ENCODE data around the gene RNU6-7. TPM values are rescaled to one million over a fixed set of nuclear protein-coding genes. Genes with fewer than 3 reads are reported as not detected.

The RNU6-7 gene
- total RNA-seq, 1 donor: not detected

DNA sequence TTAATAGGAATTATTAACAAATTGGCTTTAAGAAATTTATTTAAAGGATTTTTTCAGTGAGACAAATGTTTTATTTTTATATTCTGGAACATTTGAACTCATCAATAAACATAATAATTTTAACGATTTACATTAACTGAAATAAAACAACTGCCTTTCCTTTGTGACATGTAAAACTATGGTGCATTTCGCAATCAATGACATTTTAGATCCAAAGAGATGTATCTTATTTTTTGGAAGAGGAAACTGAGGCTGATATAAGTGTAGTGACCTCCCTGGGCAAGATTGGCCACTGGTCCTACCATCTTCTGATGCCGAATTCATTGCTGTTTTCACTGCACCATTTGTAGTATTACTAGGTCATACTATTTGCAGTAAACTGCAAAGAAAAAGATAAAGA is 3.7 kb downstream of the RNU6-7 start:
- Histone ChIP-seq H2AFZ (ENCODE audit: low read length) (no peak overlapping the region), H3K79me2 (ENCODE audit: insufficient read depth, low read length) (no peaks in the 10 kb centered on the region), H3K9me3 (ENCODE audit: low read depth, low read length) (no peaks in the 10 kb centered on the region), H3K27ac (ENCODE audit: low read depth, low read length) (no peak overlapping the region), H3K4me1 (ENCODE audit: insufficient read depth, low read length) (peaks cover 18% of the 10 kb centered on the region), H3K27me3 (ENCODE audit: insufficient read depth, low read length) (peaks cover 28% of the 10 kb centered on the region), H3K36me3 (ENCODE audit: insufficient read depth, low read length) (no peaks in the 10 kb centered on the region), H4K20me1 (ENCODE audit: insufficient read depth, low read length) (no peaks in the 10 kb centered on the region), H3K4me2 (ENCODE audit: insufficient read depth, low read length) (no peak overlapping the region), H3K4me3 (ENCODE audit: insufficient read depth, low read length) (no peak overlapping the region)
- TF ChIP-seq, protein P1, sequence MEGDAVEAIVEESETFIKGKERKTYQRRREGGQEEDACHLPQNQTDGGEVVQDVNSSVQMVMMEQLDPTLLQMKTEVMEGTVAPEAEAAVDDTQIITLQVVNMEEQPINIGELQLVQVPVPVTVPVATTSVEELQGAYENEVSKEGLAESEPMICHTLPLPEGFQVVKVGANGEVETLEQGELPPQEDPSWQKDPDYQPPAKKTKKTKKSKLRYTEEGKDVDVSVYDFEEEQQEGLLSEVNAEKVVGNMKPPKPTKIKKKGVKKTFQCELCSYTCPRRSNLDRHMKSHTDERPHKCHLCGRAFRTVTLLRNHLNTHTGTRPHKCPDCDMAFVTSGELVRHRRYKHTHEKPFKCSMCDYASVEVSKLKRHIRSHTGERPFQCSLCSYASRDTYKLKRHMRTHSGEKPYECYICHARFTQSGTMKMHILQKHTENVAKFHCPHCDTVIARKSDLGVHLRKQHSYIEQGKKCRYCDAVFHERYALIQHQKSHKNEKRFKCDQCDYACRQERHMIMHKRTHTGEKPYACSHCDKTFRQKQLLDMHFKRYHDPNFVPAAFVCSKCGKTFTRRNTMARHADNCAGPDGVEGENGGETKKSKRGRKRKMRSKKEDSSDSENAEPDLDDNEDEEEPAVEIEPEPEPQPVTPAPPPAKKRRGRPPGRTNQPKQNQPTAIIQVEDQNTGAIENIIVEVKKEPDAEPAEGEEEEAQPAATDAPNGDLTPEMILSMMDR (IDR thresholded peaks at IDR 0.05; ENCODE audit: extremely low read depth, low read depth, low read length): no peak
- no peak for DNase-seq (ENCODE audit: insufficient read length, low spot score, missing footprints)

DNA sequence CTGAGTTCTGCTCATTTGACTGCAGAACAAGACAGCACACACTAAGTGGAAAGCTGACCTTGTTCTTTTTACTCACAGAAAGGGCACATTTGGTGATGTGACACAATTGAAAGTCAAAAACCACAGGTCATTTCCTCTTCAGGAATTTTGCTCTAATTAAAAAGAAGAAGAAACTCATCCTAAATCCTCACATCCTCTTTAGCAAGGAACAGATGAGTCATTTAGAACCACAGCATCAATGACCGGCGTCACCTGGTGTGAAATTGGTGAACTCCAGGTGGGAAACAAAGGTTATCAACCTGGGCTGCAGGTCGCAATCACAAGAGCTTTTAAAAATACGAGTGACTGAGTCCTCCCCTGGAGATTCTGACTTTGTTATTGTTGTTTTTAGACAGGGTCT is 4.1 kb downstream of the RNU6-7 start:
- TF ChIP-seq, protein P1 (IDR thresholded peaks at IDR 0.05; ENCODE audit: extremely low read depth, low read depth, low read length): no peak
- Histone ChIP-seq H3K36me3 (ENCODE audit: insufficient read depth, low read length) (no peaks in the 10 kb centered on the region), H3K4me3 (ENCODE audit: insufficient read depth, low read length) (no peak overlapping the region), H4K20me1 (ENCODE audit: insufficient read depth, low read length) (no peaks in the 10 kb centered on the region), H3K79me2 (ENCODE audit: insufficient read depth, low read length) (no peaks in the 10 kb centered on the region), H3K4me1 (ENCODE audit: insufficient read depth, low read length) (peaks cover 16% of the 10 kb centered on the region), H3K27ac (ENCODE audit: low read depth, low read length) (no peak overlapping the region), H3K27me3 (ENCODE audit: insufficient read depth, low read length) (peaks cover 28% of the 10 kb centered on the region), H2AFZ (ENCODE audit: low read length) (no peak overlapping the region), H3K9me3 (ENCODE audit: low read depth, low read length) (no peaks in the 10 kb centered on the region), H3K4me2 (ENCODE audit: insufficient read depth, low read length) (no peak overlapping the region)
- no peak for DNase-seq (ENCODE audit: insufficient read length, low spot score, missing footprints)

DNA sequence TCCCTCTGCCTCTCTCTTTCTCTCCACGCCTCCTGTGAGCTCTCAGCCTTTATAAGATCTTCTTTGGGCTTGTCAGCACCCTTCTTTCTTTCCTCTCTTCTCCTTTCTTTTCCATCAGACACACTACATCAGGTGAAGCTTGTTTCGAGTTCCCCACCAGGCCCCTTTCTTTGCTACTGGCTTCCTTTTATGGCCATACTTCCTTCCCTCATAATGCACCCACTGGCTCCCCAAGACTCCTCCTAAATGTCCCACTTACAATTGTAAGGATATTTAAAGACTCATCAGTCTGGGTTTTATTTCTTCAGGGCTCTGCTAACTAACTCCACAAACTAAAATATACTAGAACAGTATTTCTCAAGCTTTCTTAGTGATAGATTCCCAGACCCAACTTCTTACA is 4.7 kb downstream of the RNU6-7 start:
- Histone ChIP-seq H3K4me2 (ENCODE audit: insufficient read depth, low read length) (no peak overlapping the region), H4K20me1 (ENCODE audit: insufficient read depth, low read length) (no peaks in the 10 kb centered on the region), H3K79me2 (ENCODE audit: insufficient read depth, low read length) (no peaks in the 10 kb centered on the region), H3K27ac (ENCODE audit: low read depth, low read length) (no peak overlapping the region), H3K36me3 (ENCODE audit: insufficient read depth, low read length) (no peaks in the 10 kb centered on the region), H2AFZ (ENCODE audit: low read length) (no peak overlapping the region), H3K9me3 (ENCODE audit: low read depth, low read length) (no peaks in the 10 kb centered on the region), H3K4me1 (ENCODE audit: insufficient read depth, low read length) (peaks cover 13% of the 10 kb centered on the region), H3K27me3 (ENCODE audit: insufficient read depth, low read length) (peaks cover 28% of the 10 kb centered on the region), H3K4me3 (ENCODE audit: insufficient read depth, low read length) (no peak overlapping the region)
- TF ChIP-seq, protein P1 (IDR thresholded peaks at IDR 0.05; ENCODE audit: extremely low read depth, low read depth, low read length): no peak
- DNase-seq (ENCODE audit: insufficient read length, low spot score, missing footprints): no peak

DNA sequence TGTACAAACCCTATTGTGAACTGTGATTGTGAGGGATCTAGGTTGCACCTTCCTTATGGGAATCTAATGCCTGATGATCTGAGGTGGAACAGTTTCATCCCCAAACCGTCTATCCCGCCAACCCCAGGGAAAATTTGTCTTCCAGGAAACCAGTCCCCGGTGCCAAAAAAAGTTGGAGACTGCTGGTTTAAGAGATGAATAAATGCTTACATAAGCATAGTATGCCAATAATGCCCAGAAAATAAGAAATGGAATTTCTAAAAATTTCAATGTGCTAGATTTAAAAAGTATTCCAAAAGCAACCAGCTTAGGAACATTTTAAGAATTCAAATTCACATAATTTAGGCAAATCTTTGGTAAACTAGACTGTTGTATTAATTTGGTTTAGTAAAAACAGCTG is 6.6 kb downstream of the RNU6-7 start:
- no peak for DNase-seq (ENCODE audit: insufficient read length, low spot score, missing footprints)
- no peaks in the 10 kb centered on the region for H3K36me3 ChIP-seq (ENCODE audit: insufficient read depth, low read length)

More for the DNA sequence above, 6.6 kb downstream of the RNU6-7 start:
- Histone ChIP-seq H3K79me2 (ENCODE audit: insufficient read depth, low read length) (no peaks in the 10 kb centered on the region), H3K4me3 (ENCODE audit: insufficient read depth, low read length) (no peak overlapping the region), H3K4me1 (ENCODE audit: insufficient read depth, low read length) (no peaks in the 10 kb centered on the region), H3K27ac (ENCODE audit: low read depth, low read length) (no peak overlapping the region), H3K4me2 (ENCODE audit: insufficient read depth, low read length) (no peak overlapping the region), H2AFZ (ENCODE audit: low read length) (no peak overlapping the region), H3K9me3 (ENCODE audit: low read depth, low read length) (no peaks in the 10 kb centered on the region), H3K27me3 (ENCODE audit: insufficient read depth, low read length) (peaks cover 18% of the 10 kb centered on the region), H4K20me1 (ENCODE audit: insufficient read depth, low read length) (no peaks in the 10 kb centered on the region)
- TF ChIP-seq, protein P1 (IDR thresholded peaks at IDR 0.05; ENCODE audit: extremely low read depth, low read depth, low read length): no peak
